Upper lobe of right lung (tissue), 1 donor: ENCODE measurements around the gene DUT. TPM values are rescaled to one million over a fixed set of nuclear protein-coding genes. Genes with fewer than 3 reads are reported as not detected.

Experiments
- ATAC-seq: fragments of 200-7000 bp; cut with Tn5 transposase; one replicate; pipeline ENCODE4 v1.9.1; 2020; ENCODE audit warnings: mild to moderate bottlenecking, moderate library complexity
- DNase-seq: peaks from one replicate; pipeline ENCODE4 v3.0.0-alpha.2; 2020
- H3K27ac ChIP-seq: fragments of 200-600 bp; one replicate; pipeline ENCODE4 v1.8.0; 2022
- H3K27me3 ChIP-seq: fragments of 200-600 bp; one replicate; pipeline ENCODE4 v1.8.0; 2022; ENCODE audit warnings: mild to moderate bottlenecking
- H3K36me3 ChIP-seq: fragments of 200-600 bp; one replicate; pipeline ENCODE4 v1.8.0; 2022
- H3K4me1 ChIP-seq: fragments of 200-600 bp; one replicate; pipeline ENCODE4 v1.8.0; 2022
- H3K4me3 ChIP-seq: fragments of 200-600 bp; one replicate; pipeline ENCODE4 v1.8.0; 2022; ENCODE audit warnings: mild to moderate bottlenecking
- H3K9me3 ChIP-seq: fragments of 200-600 bp; one replicate; pipeline ENCODE4 v1.8.0; 2022
- intact Hi-C: fragments of 100-400 bp; cut with DNase I; formaldehyde crosslinking; loops from one replicate; pipeline ENCODE4 v1.11.0; 2022
- long read RNA-seq: library from polyadenylated mRNA; unstranded; transcript quantifications from one replicate; pipeline ENCODE4 v2.0.0, GENCODE V29; 2021
- total RNA-seq: library from RNA; stranded (reverse); fragmentation: NEBNext Ultra II Directional; extraction: Animal tissue kit (Norgen Biotek cat#: 25700); gene quantifications from one replicate; pipeline ENCODE4 v1.2.1, GENCODE V29; 2021
- TF ChIP-seq, protein P1 (sequence below): fragments of 200-600 bp; IDR thresholded peaks from one replicate; pipeline ENCODE4 v1.8.0; 2022; ENCODE audit warnings: antibody characterized with exemption
- donor health status: DM: no; HTN: yes; CAD: no; lungs with severe emphysema.

Gene DUT
- 90.0 TPM for total RNA-seq
- long read RNA-seq, transcript DUT-205 (7 exons, 769 nt) = minor isoform, 5 of 111 reads
- long read RNA-seq, transcript DUT-202 (6 exons, 1,935 nt) = minor isoform, 25 of 111 reads
- long read RNA-seq, transcript DUT-201 (7 exons, 2,147 nt) = major isoform, 68 of 111 reads
- long read RNA-seq, partial matches to known transcripts = 2 of 111 reads
- long read RNA-seq, other reads (novel, unspliced or antisense) = 5 of 111 reads

DNA sequence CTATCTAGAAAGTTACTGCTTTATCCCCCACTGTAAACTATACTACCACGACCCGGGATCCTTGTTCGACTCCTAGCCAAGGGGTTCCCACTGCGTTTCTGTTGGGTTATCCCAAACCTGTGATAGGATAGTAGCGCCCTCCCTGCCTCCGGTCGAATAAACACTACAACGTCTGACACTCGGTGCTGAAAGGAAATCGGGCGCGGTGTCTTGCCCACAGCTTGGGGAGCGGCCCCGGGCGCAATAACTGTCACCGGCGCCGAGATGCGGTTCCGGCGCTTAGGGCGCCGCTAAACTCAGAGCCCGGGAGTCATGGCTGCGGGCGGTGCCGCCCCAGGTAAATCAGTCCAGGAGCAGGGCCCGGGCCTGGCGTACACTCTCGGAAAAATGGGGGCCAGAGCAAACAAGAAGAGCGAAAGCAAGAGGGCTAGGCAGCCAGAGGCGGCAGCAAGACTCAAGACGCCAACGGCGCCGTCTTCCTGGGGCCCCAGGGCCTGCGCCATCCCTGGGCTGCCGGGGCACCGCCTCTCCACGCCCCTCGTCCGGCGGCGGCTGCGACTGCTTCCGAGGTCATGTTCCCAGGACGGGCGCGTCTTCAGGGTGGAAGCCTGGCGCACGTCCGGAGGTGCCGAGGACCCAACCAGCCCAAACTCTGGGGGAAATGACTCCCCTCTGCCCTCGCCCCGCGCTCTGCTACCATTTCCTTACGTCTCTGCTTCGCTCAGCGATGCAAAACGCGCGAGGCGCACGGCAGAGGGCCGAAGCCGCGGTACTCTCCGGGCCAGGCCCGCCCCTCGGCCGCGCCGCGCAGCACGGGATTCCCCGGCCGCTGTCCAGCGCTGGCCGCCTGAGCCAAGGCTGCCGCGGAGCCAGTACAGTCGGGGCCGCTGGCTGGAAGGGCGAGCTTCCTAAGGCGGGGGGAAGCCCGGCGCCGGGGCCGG is at the start of gene DUT:
Gene DUT, plus strand, starts transcription at position 575 of the 941 bp plus-strand sequence. Its CDS starts 87 bp downstream, at position 662.
- ATAC-seq (peak; percentile 96), DNase-seq (peak; percentile 94)
- H3K27ac ChIP-seq = peak within 1 kb of the TSS; percentile 97
- peaks cover 19% of the 10 kb centered on the region for H3K36me3 ChIP-seq
- peak within 1 kb of the TSS; percentile 86 for H3K4me3 ChIP-seq
- TF ChIP-seq, protein P1, sequence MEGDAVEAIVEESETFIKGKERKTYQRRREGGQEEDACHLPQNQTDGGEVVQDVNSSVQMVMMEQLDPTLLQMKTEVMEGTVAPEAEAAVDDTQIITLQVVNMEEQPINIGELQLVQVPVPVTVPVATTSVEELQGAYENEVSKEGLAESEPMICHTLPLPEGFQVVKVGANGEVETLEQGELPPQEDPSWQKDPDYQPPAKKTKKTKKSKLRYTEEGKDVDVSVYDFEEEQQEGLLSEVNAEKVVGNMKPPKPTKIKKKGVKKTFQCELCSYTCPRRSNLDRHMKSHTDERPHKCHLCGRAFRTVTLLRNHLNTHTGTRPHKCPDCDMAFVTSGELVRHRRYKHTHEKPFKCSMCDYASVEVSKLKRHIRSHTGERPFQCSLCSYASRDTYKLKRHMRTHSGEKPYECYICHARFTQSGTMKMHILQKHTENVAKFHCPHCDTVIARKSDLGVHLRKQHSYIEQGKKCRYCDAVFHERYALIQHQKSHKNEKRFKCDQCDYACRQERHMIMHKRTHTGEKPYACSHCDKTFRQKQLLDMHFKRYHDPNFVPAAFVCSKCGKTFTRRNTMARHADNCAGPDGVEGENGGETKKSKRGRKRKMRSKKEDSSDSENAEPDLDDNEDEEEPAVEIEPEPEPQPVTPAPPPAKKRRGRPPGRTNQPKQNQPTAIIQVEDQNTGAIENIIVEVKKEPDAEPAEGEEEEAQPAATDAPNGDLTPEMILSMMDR = no peak
- no peaks in the 10 kb centered on the region for H3K9me3 ChIP-seq
- H3K4me1 ChIP-seq = peaks cover 8% of the 10 kb centered on the region
- intact Hi-C loops = no loop called here
- no peaks in the 10 kb centered on the region for H3K27me3 ChIP-seq

DNA sequence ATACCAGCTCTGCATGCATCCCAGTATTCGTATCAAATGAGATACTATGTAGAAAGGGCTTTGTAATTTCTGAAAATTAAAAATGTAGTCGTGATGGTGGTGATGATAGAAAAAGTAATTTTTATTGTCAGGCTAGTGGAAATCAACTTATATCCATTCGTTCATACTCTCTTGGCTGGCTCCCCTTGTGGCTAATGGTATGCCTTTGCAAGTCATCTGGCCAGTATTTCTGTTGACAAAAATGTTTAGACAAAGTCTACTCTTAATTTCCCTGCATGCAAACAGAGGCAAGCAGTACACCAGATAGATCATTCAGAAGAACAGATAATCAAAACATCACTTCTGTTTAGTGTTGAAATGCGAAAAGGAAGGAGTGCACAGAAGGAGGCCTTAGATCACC is 49.6 kb upstream of the DUT start:
- Histone ChIP-seq H3K4me3 (no peak overlapping the region), H3K4me1 (no peaks in the 10 kb centered on the region), H3K27me3 (no peaks in the 10 kb centered on the region), H3K9me3 (no peaks in the 10 kb centered on the region), H3K36me3 (no peaks in the 10 kb centered on the region), H3K27ac (no peak overlapping the region)
- intact Hi-C loops = no loop called here
- TF ChIP-seq, protein P1 = no peak
- ATAC-seq (no peak), DNase-seq (no peak)

DNA sequence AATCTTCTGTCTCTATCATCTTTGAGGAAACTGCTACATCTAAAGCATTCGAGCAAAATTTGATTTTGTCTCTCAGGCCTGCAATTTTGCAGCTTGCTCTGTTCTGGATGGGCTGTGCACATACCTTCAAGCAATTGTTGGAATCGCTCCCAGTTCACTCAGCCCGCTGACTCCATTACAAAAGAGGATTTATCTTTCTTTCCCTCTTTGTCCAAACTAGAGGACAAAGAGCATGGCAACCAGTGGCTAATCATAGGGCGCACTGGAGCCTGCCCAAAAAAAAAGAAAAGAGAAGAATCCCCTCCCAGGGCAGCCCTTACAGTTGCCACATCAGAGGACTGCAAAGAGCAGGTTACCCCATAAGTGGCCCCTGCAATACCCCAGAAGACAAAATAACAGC is 49.0 kb upstream of the DUT start:
- H3K4me3 ChIP-seq = no peak overlapping the region
- ATAC-seq = no peak
- intact Hi-C loops = no loop called here
- H3K36me3 ChIP-seq = no peaks in the 10 kb centered on the region
- H3K4me1 ChIP-seq = no peaks in the 10 kb centered on the region
- DNase-seq = no peak
- TF ChIP-seq, protein P1 = no peak
- no peaks in the 10 kb centered on the region for H3K9me3 ChIP-seq
- no peak overlapping the region for H3K27ac ChIP-seq
- H3K27me3 ChIP-seq = no peaks in the 10 kb centered on the region

DNA sequence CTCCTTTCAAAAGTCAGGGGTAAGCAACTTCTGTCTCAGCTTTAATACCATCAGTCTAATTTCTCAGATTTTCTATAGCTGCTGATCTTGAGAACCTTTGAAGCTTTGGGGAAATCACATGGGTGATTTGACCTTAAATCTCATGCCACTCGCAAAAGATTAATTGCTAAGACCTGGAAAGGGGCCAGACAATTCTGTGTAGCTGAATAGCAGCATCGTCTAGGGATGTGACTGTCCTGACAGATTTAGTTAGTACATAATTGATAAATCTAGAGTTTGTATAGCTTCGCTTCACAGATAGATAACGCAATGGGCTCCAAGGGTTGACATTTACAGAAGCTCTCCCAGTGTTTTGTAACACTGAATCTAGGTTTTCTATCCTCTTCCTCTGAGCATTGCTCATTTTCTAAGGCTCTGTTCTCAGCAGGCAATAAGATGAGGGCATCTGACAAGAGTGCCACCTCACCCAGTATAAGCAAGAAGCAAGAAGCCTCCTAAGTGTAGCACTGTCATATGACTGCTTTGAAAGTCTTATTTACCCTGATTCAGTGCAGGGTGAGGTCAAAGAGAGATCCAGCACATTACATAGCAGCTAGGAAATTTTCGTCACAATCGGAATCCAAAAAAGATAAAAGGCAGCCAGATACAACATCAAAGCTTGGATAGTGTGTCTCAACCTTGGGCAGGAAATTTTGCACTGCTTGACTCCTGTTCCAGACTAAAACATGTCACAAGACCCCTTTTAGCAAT is 47.7 kb upstream of the DUT start:
- no peaks in the 10 kb centered on the region for H3K27me3 ChIP-seq
- intact Hi-C loops = no loop called here
- TF ChIP-seq, protein P1 = no peak
- H3K36me3 ChIP-seq = no peaks in the 10 kb centered on the region
- H3K27ac ChIP-seq = no peak overlapping the region
- H3K4me3 ChIP-seq = no peak overlapping the region
- ATAC-seq (no peak), DNase-seq (no peak)
- H3K4me1 ChIP-seq = no peaks in the 10 kb centered on the region
- no peaks in the 10 kb centered on the region for H3K9me3 ChIP-seq

DNA sequence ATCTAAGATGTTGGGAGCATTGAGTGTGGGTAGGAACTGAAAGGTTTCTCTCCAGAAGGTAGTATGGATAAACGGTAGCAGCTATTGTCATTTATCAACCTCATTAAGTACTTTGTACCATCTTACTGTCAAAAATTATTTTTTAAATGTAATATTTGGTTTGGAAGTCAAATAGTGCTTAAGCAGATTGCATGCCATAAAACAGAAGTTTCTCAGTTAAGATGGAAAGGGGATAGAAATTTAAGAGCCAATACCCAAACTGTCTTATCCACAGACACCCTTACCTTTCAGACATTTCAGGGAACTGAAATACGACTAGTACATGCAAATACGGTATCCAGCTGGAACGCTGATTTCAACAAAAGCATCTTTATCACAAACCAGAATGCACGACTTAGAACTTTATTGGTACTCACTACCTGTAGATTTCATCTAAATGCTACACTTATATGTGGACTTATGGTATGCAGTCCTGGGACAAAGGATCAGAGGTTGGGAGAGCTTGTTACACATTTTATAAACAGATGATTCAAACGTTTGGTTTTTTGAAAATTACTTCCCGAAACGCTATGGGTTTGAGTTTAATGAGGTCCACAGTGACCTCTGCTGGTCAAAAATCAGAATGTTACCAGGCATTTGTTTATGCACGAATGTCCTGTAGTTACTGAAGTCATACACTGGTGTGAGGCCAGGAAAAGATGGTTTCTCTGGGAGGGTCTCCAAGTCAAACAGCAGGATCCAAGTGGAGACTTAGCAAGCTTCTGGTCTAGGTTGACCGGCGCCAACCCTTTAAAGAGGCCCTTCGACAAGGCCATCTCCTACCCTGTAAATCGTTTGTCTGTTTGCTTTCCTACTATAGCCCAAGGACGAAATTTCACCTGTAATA is 45.7 kb upstream of the DUT start:
- Histone ChIP-seq H3K27me3 (no peaks in the 10 kb centered on the region), H3K36me3 (no peaks in the 10 kb centered on the region), H3K9me3 (no peaks in the 10 kb centered on the region), H3K27ac (no peak overlapping the region), H3K4me1 (no peaks in the 10 kb centered on the region), H3K4me3 (no peak overlapping the region)
- intact Hi-C loops = no loop called here
- TF ChIP-seq, protein P1 = peak; percentile 77
- no peak for DNase-seq
- peak; percentile 87 for ATAC-seq
